Psoas muscle (tissue), 8 donors: ENCODE measurements around the gene COL15A1. TPM values are rescaled to one million over a fixed set of nuclear protein-coding genes. Genes with fewer than 3 reads are reported as not detected.

Experiments used
- ATAC-seq, 4 donors: fragments of 200-7000 bp; cut with Tn5 transposase; one replicate each; pipeline ENCODE4 v1.9.1; 2020; ENCODE audit warnings: moderate library complexity in 3 of 4, mild to moderate bottlenecking in 2 of 4
- DNase-seq, 2 donors: peaks; one replicate each; pipeline ENCODE4 v3.0.0-alpha.2; 2020
- H3K27ac ChIP-seq: fragments of 200-600 bp; one replicate; pipeline ENCODE4 v1.8.0; 2022
- H3K27me3 ChIP-seq, 3 donors: fragments of 200-600 bp in 1 of 3; one replicate each; pipeline versions ENCODE4 v1.6.1 to v1.8.0; 2013 to 2022; ENCODE audit warnings: low read length in 2 of 3, mild to moderate bottlenecking in 2 of 3, moderate library complexity in 1 of 3; ENCODE audit not compliant: insufficient read depth in 3 of 3
- H3K36me3 ChIP-seq, 2 donors: fragments of 200-600 bp in 1 of 2; one replicate each; pipeline versions ENCODE4 v1.6.1 to v1.8.0; 2013 to 2022; ENCODE audit warnings: low read depth in 1 of 2, mild to moderate bottlenecking in 1 of 2, moderate library complexity in 1 of 2; ENCODE audit not compliant: insufficient read depth in 1 of 2
- H3K4me1 ChIP-seq: fragments of 200-600 bp; one replicate; pipeline ENCODE4 v1.8.0; 2022
- H3K4me3 ChIP-seq: fragments of 200-600 bp; one replicate; pipeline ENCODE4 v1.8.0; 2022; ENCODE audit warnings: mild to moderate bottlenecking
- H3K9me3 ChIP-seq: fragments of 200-600 bp; one replicate; pipeline ENCODE4 v1.8.0; 2022
- WGBS, 3 donors: extraction: QIAGEN DNeasy Blood & Tissue Kit; methylation state at CpG; one replicate each; pipeline versions ENCODE4 v1.1.6 to v1.1.7; 2013; 5-methylcytosine and 5-hydroxymethylcytosine counted together
- intact Hi-C, 2 donors: fragments of 100-400 bp; cut with DNase I; formaldehyde crosslinking; loops; one replicate each; pipeline versions ENCODE4 v1.11.0 to v1.14.2; 2022
- polyA plus RNA-seq, 3 donors: library from polyadenylated mRNA; stranded (reverse); fragments of 200-250 nt; gene quantifications; one replicate each; pipeline ENCODE4 v1.2.3, GENCODE V29; 2013
- total RNA-seq, 4 donors: library from RNA; stranded (reverse); fragmentation: NEBNext Ultra II Directional in 2 of 4; extraction: Animal tissue kit (Norgen Biotek cat#: 25700) in 2 of 4; gene quantifications; one replicate each; pipeline versions ENCODE4 v1.2.1 to v1.2.4, GENCODE V29; 2021 to 2023
- TF ChIP-seq, protein P1 (sequence below): fragments of 200-600 bp; IDR thresholded peaks from one replicate; pipeline ENCODE4 v1.8.0; 2022; ENCODE audit warnings: antibody characterized with exemption
- donor health status: healthy with polysubstance abuse.
- donor health status: DM: no; HTN: no; CAD: no; lungs with moderate emphysema.
- donor health status: Bipolar disorder and iron deficiency.
- donor health status: healthy.
- donor health status: DM: yes; HTN: yes; CAD: no.
- donor health status: DM: no; HTN: no; CAD: no.
- donor health status: DM: no; HTN: no; CAD: no.
- donor health status: DM: yes; HTN: yes; CAD: no.

The COL15A1 gene
- total and polyA plus RNA-seq, 7 donors: 2.9 to 34.7 (median 7.5) TPM

- H3K27ac ChIP-seq: no peak overlapping the region
- TF ChIP-seq, protein P1, sequence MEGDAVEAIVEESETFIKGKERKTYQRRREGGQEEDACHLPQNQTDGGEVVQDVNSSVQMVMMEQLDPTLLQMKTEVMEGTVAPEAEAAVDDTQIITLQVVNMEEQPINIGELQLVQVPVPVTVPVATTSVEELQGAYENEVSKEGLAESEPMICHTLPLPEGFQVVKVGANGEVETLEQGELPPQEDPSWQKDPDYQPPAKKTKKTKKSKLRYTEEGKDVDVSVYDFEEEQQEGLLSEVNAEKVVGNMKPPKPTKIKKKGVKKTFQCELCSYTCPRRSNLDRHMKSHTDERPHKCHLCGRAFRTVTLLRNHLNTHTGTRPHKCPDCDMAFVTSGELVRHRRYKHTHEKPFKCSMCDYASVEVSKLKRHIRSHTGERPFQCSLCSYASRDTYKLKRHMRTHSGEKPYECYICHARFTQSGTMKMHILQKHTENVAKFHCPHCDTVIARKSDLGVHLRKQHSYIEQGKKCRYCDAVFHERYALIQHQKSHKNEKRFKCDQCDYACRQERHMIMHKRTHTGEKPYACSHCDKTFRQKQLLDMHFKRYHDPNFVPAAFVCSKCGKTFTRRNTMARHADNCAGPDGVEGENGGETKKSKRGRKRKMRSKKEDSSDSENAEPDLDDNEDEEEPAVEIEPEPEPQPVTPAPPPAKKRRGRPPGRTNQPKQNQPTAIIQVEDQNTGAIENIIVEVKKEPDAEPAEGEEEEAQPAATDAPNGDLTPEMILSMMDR: no peak
- no peaks in the 10 kb centered on the region for H3K9me3 ChIP-seq
- no peaks in the 10 kb centered on the region for H3K27me3 ChIP-seq
- intact Hi-C loops: no loop called here
- ATAC-seq (no peak), DNase-seq (no peak)
- H3K4me3 ChIP-seq: no peak overlapping the region
- no peaks in the 10 kb centered on the region for H3K4me1 ChIP-seq
- peaks cover 0 to 10% of the 10 kb centered on the region in 2 donors for H3K36me3 ChIP-seq
- WGBS, 3 donors: 91 to 97% (median 94%) methylated on average over 1 of the region's 1 CpG
Measured at GRCh38 chr9:99063522-99063921, 119.8 kb downstream of the COL15A1 start.

DNA sequence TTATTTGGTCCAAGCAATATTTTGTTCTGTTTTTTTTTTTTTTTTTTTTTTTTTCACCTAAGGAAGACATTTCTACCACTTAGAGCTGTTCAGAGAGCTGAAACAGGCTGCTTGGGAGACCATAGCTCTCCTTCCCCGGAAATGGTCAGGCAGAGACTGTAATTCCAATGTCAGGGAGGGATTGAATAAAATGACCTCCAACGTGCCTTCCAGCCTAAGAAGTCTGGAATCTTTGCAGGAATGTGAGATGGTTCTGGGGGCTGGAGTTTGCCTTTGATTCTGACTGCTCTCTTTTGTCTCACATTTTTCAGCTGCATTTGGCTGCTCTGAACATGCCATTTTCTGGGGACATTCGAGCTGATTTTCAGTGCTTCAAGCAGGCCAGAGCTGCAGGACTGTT, 122.9 kb downstream of the COL15A1 start:
- WGBS, 3 donors: 47 to 58% (median 48%) methylated on average over 3 of the region's 3 CpGs
- TF ChIP-seq, protein P1: no peak
- no peak overlapping the region for H3K4me3 ChIP-seq
- ATAC-seq (no peak), DNase-seq (no peak)
- H3K4me1 ChIP-seq: no peaks in the 10 kb centered on the region
- intact Hi-C loops: no loop called here
- no peak overlapping the region for H3K27ac ChIP-seq
- H3K36me3 ChIP-seq: peaks cover 0 to 4% of the 10 kb centered on the region in 2 donors
- no peaks in the 10 kb centered on the region for H3K27me3 ChIP-seq
- no peaks in the 10 kb centered on the region for H3K9me3 ChIP-seq

DNA sequence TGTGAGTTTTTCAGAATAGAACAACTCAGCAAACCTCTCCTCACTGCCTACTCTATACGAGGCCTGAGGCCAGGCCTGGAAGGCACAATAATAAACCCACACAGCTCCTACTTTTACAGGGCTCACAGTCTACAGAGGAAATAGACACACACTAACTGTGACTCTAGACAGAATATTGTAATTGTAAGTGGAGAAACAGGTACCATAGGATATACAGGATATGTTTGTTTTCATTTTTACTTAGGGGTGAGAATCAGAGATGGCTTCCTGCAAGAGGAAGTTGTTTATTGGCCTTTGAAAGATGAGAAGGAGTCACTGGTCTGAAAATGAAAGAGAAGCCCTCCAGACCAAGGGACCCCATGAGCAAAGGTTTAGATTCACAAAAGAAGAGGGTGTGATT, 125.4 kb downstream of the COL15A1 start:
- no peak for DNase-seq
- Histone ChIP-seq H3K4me1 (no peaks in the 10 kb centered on the region), H3K4me3 (no peak overlapping the region), H3K36me3 (peaks cover 0 to 4% of the 10 kb centered on the region in 2 donors), H3K27me3 (no peaks in the 10 kb centered on the region), H3K9me3 (no peaks in the 10 kb centered on the region), H3K27ac (no peak overlapping the region)
- TF ChIP-seq, protein P1: no peak
- ATAC-seq: no peak
- intact Hi-C loops: no loop called here
- WGBS, 3 donors: 50 to 53% (median 53%) methylated on average over 1 of the region's 1 CpG

GRCh38 chr9:99069546-99069945, 125.8 kb downstream of the COL15A1 start:
- 42 to 60% (median 42%) methylated on average over 12 of the region's 12 CpGs for WGBS, 3 donors
- H3K4me1 ChIP-seq: no peaks in the 10 kb centered on the region
- H3K9me3 ChIP-seq: no peaks in the 10 kb centered on the region
- TF ChIP-seq, protein P1: no peak
- ATAC-seq (no peak), DNase-seq (no peak)
- H3K27me3 ChIP-seq: no peaks in the 10 kb centered on the region
- H3K4me3 ChIP-seq: no peak overlapping the region
- peaks cover 0 to 4% of the 10 kb centered on the region in 2 donors for H3K36me3 ChIP-seq
- no peak overlapping the region for H3K27ac ChIP-seq
- intact Hi-C loops: no loop called here

- intact Hi-C loops: no loop called here
- no peaks in the 10 kb centered on the region for H3K9me3 ChIP-seq
- DNase-seq: no peak
- ATAC-seq: no peak
- WGBS, 3 donors: 75 to 79% (median 77%) methylated on average over 6 of the region's 6 CpGs
- no peaks in the 10 kb centered on the region for H3K27me3 ChIP-seq
- peaks cover 0 to 4% of the 10 kb centered on the region in 2 donors for H3K36me3 ChIP-seq
- H3K4me1 ChIP-seq: no peaks in the 10 kb centered on the region
- TF ChIP-seq, protein P1: no peak
- H3K27ac ChIP-seq: no peak overlapping the region
- H3K4me3 ChIP-seq: no peak overlapping the region
Measured at GRCh38 chr9:99070681-99071080, 127.0 kb downstream of the COL15A1 start.
